H1 (cell line): ENCODE data around the gene SLC8B1. TPM values are rescaled to one million over a fixed set of nuclear protein-coding genes. Genes with fewer than 3 reads are reported as not detected.

Experiments
- CTCF ChIA-PET: fragments of 300-600 bp; sonication (Branson Sonifier 250); formaldehyde crosslinking; loops from one replicate; lab custom pipeline; 2021; ENCODE audit not compliant: partially characterized antibody; lab: Charles Lee
- POLR2A ChIA-PET: fragments of 300-600 bp; sonication (Branson Sonifier 250); formaldehyde crosslinking; loops from one replicate; lab custom pipeline; 2021; ENCODE audit warnings: inconsistent platforms; ENCODE audit not compliant: partially characterized antibody; lab: Charles Lee
- DNase-seq, 2 experiments: peaks; one replicate each; pipeline versions ENCODE4 v3.0.0 to v3.0.0-alpha.2; 2010 to 2022; ENCODE audit warnings: low spot score in 2 of 2, low read depth in 1 of 2, mixed read lengths in 1 of 2
- FAIRE-seq: peaks from 2 replicates; lab custom pipeline; 2011; peaks lifted over from hg19 to GRCh38; lab: Jason Lieb, UNC
- H2AFZ ChIP-seq: 2 replicates; pipeline ENCODE4 v1.8.1; 2012; ENCODE audit warnings: low read length, inconsistent platforms
- H2AK5ac ChIP-seq: 2 replicates; pipeline ENCODE4 v1.6.1; 2013; ENCODE audit warnings: low read depth, low read length
- H2BK120ac ChIP-seq: replicated peaks from 2 replicates; pipeline ENCODE3; 2013; ENCODE audit warnings: low read depth, low read length, inconsistent platforms
- H2BK12ac ChIP-seq: 2 replicates; pipeline ENCODE4 v1.6.1; 2013; ENCODE audit warnings: low read depth, low read length
- H2BK15ac ChIP-seq: 2 replicates; pipeline ENCODE4 v1.6.1; 2013; ENCODE audit warnings: low read length
- H2BK20ac ChIP-seq: 2 replicates; pipeline ENCODE4 v1.6.1; 2013; ENCODE audit warnings: low read length
- H2BK5ac ChIP-seq: 2 replicates; pipeline ENCODE4 v1.6.1; 2013; ENCODE audit warnings: low read depth, low read length
- H3K14ac ChIP-seq: 2 replicates; pipeline ENCODE4 v1.6.1; 2013; ENCODE audit warnings: inconsistent platforms; ENCODE audit not compliant: insufficient read length
- H3K18ac ChIP-seq: 2 replicates; pipeline ENCODE4 v1.6.1; 2013; ENCODE audit warnings: low read length; ENCODE audit errors: extremely low read depth
- H3K23ac ChIP-seq: 2 replicates; pipeline ENCODE4 v1.6.1; 2013; ENCODE audit warnings: inconsistent platforms; ENCODE audit not compliant: insufficient read length
- H3K23me2 ChIP-seq: 2 replicates; pipeline ENCODE4 v1.6.1; 2013; ENCODE audit warnings: low read depth, low read length
- H3K27ac ChIP-seq: 2 replicates; pipeline ENCODE4 v1.6.1; 2011; ENCODE audit warnings: low read depth, low read length, inconsistent platforms
- H3K27me3 ChIP-seq, 4 experiments: replicated peaks in 1 of 4; 1 replicate in 1 of 4; 2 replicates in 3 of 4; pipeline versions ENCODE4 v1.6.1 to v1.8.1; 2011 to 2013; ENCODE audit warnings: low read length in 3 of 4, mild to moderate bottlenecking in 3 of 4, inconsistent platforms in 2 of 4, mixed read lengths in 2 of 4, moderate library complexity in 1 of 4; ENCODE audit not compliant: control insufficient read depth in 3 of 4, insufficient read depth in 3 of 4; ENCODE audit errors: extremely low read depth in 1 of 4
- H3K36me3 ChIP-seq, 4 experiments: 2 replicates each; pipeline versions ENCODE4 v1.6.1 to v1.8.1; 2011 to 2013; ENCODE audit warnings: mild to moderate bottlenecking in 4 of 4, low read length in 3 of 4, moderate library complexity in 2 of 4, control low read depth in 1 of 4, inconsistent platforms in 1 of 4; ENCODE audit not compliant: insufficient read depth in 4 of 4, control insufficient read depth in 2 of 4
- H3K4ac ChIP-seq: replicated peaks from 2 replicates; pipeline ENCODE3; 2013; ENCODE audit warnings: low read length, low read depth, mixed read lengths, inconsistent platforms; ENCODE audit not compliant: insufficient read length
- H3K4me1 ChIP-seq, 4 experiments: replicated peaks in 1 of 4; 1 replicate in 1 of 4; 2 replicates in 3 of 4; pipeline versions ENCODE4 v1.6.1 to v1.8.1; 2011 to 2013; ENCODE audit warnings: low read length in 3 of 4, inconsistent platforms in 2 of 4, mixed read lengths in 1 of 4; ENCODE audit not compliant: insufficient read depth in 4 of 4, control insufficient read depth in 3 of 4
- H3K4me2 ChIP-seq, 2 experiments: 2 replicates each; pipeline versions ENCODE4 v1.6.1 to v1.8.1; 2011 to 2013; ENCODE audit warnings: low read depth in 2 of 2, low read length in 2 of 2, control low read depth in 1 of 2, inconsistent platforms in 1 of 2, mild to moderate bottlenecking in 1 of 2; ENCODE audit not compliant: insufficient read depth in 1 of 2
- H3K4me3 ChIP-seq, 4 experiments: fragments of 200-600, 300-600 bp in 1 of 4; sonication (generic), shearing (Covaris generic), sonication (Bioruptor Twin) in 1 of 4; 2 replicates each; pipeline versions ENCODE4 v1.5.1 to v1.8.1; 2011 to 2016; ENCODE audit warnings: low read length in 4 of 4, low read depth in 3 of 4, control low read depth in 2 of 4, inconsistent platforms in 2 of 4, mild to moderate bottlenecking in 2 of 4, mixed read lengths in 1 of 4, moderate library complexity in 1 of 4; ENCODE audit not compliant: insufficient read depth in 2 of 4; ENCODE audit errors: extremely low read depth in 1 of 4
- H3K56ac ChIP-seq: replicated peaks from 2 replicates; pipeline ENCODE3; 2013; ENCODE audit warnings: low read depth, mild to moderate bottlenecking, mixed read lengths, low read length, inconsistent platforms; ENCODE audit not compliant: insufficient read length
- H3K79me1 ChIP-seq: 2 replicates; pipeline ENCODE4 v1.6.1; 2013; ENCODE audit warnings: low read depth, low read length, control low read depth
- H3K79me2 ChIP-seq, 2 experiments: 2 replicates each; pipeline versions ENCODE4 v1.6.1 to v1.8.1; 2012 to 2013; ENCODE audit warnings: low read length in 2 of 2, mild to moderate bottlenecking in 2 of 2, inconsistent platforms in 1 of 2; ENCODE audit not compliant: insufficient read depth in 2 of 2, control insufficient read depth in 1 of 2
- H3K9ac ChIP-seq, 4 experiments: replicated peaks in 1 of 4; 1 replicate in 1 of 4; 2 replicates in 3 of 4; pipeline versions ENCODE4 v1.6.1 to v1.8.1; 2011 to 2013; ENCODE audit warnings: low read depth in 3 of 4, low read length in 3 of 4, control low read depth in 2 of 4, mild to moderate bottlenecking in 2 of 4, moderate library complexity in 2 of 4, inconsistent platforms in 1 of 4; ENCODE audit errors: extremely low read depth in 1 of 4
- H3K9me3 ChIP-seq, 2 experiments: 2 replicates each; pipeline versions ENCODE4 v1.6.1 to v1.8.1; 2012 to 2013; ENCODE audit warnings: mild to moderate bottlenecking in 2 of 2, moderate library complexity in 2 of 2, control low read depth in 1 of 2, inconsistent platforms in 1 of 2, low read depth in 1 of 2, low read length in 1 of 2, mixed read lengths in 1 of 2; ENCODE audit not compliant: insufficient read depth in 2 of 2
- H4K20me1 ChIP-seq, 2 experiments: replicated peaks in 1 of 2; 2 replicates each; pipeline versions ENCODE3 to v1.8.1; 2011 to 2013; ENCODE audit warnings: inconsistent platforms in 2 of 2, low read length in 2 of 2, mild to moderate bottlenecking in 1 of 2; ENCODE audit not compliant: insufficient read depth in 2 of 2, control insufficient read depth in 1 of 2
- H4K5ac ChIP-seq: 2 replicates; pipeline ENCODE4 v1.6.1; 2013; ENCODE audit warnings: low read length, low read depth, mixed read lengths, inconsistent platforms; ENCODE audit not compliant: insufficient read length
- H4K8ac ChIP-seq: 2 replicates; pipeline ENCODE4 v1.8.0; 2013; ENCODE audit warnings: mild to moderate bottlenecking, moderate library complexity, low read length, inconsistent platforms; ENCODE audit not compliant: insufficient read depth; ENCODE audit errors: extremely low read depth
- H4K91ac ChIP-seq: replicated peaks from 2 replicates; pipeline ENCODE3; 2013; ENCODE audit warnings: low read length, mixed read lengths, inconsistent platforms; ENCODE audit not compliant: insufficient read length
- HDAC2 ChIP-seq, 2 experiments: fragments of 300-600 bp in 1 of 2; sonication (generic) in 1 of 2; IDR thresholded peaks; 2 replicates each; pipeline ENCODE4 v1.6.1; 2011 to 2012; ENCODE audit warnings: low read depth in 2 of 2, low read length in 2 of 2, mild to moderate bottlenecking in 2 of 2, moderate library complexity in 2 of 2, borderline replicate concordance in 1 of 2, inconsistent platforms in 1 of 2
- KDM4A ChIP-seq: IDR thresholded peaks from one replicate; pipeline ENCODE4 v1.7.1; 2012; ENCODE audit warnings: low read depth, mild to moderate bottlenecking, moderate library complexity, low read length, inconsistent platforms; ENCODE audit not compliant: severe bottlenecking
- NRF1 ChIP-seq: IDR thresholded peaks from 2 replicates; pipeline ENCODE4 v1.6.1; 2011; ENCODE audit warnings: mild to moderate bottlenecking, low read depth, low read length, improper control_type of control experiment
- SP2 ChIP-seq: IDR thresholded peaks from 2 replicates; pipeline ENCODE4 v1.6.1; 2012; ENCODE audit warnings: mild to moderate bottlenecking, low read length, inconsistent platforms
- SP4 ChIP-seq: IDR thresholded peaks from 2 replicates; pipeline ENCODE4 v1.6.1; 2012; ENCODE audit warnings: low read length, inconsistent platforms
- TEAD4 ChIP-seq: IDR thresholded peaks from 2 replicates; pipeline ENCODE4 v1.6.1; 2012; ENCODE audit warnings: low read depth, low read length, inconsistent platforms, mixed read lengths
- WGBS, 2 experiments: shearing (Covaris generic) in 1 of 2; methylation state at CpG; one replicate each; pipeline versions ENCODE4 v1.1.6 to v1.1.7; 2013 to 2015; ENCODE audit warnings: low lambda C conversion rate in 2 of 2, mixed read lengths in 2 of 2, inconsistent platforms in 1 of 2, low coverage in 1 of 2, missing lambda C conversion rate in 1 of 2; ENCODE audit not compliant: insufficient replicate concordance in 2 of 2, insufficient coverage in 1 of 2, insufficient read length in 1 of 2; ENCODE audit errors: extremely low coverage in 1 of 2, missing lambda C conversion rate in 1 of 2; 5-methylcytosine and 5-hydroxymethylcytosine counted together
- polyA plus RNA-seq, 7 experiments: library from polyadenylated mRNA; depleted of rRNA in 3 of 7; stranded (reverse) in 5 of 7; unstranded in 2 of 7; fragments of >200 nt in 5 of 7; fragments of 200-250 nt in 2 of 7; gene quantifications; 1 replicate in 5 of 7; 2 replicates in 1 of 7; 4 replicates in 1 of 7; pipeline versions ENCODE4 v1.2.1 to v1.2.3, GENCODE V29; 2011 to 2013; ENCODE audit warnings: missing spikeins in 2 of 7, mixed read lengths in 2 of 7
- total RNA-seq: library from RNA; stranded (reverse); fragmentation: NEBNext Ultra II Directional; extraction: Animal tissue kit (Norgen Biotek cat#: 25700); gene quantifications from 2 replicates; pipeline ENCODE4 v1.2.1, GENCODE V29; 2021
- TF ChIP-seq, protein P1 (sequence below): IDR thresholded peaks from 2 replicates; pipeline ENCODE4 v1.6.1; 2012; ENCODE audit warnings: low read length, inconsistent platforms
- TF ChIP-seq, protein P2 (sequence below), 3 experiments: IDR thresholded peaks; 1 replicate in 2 of 3; 2 replicates in 1 of 3; pipeline versions ENCODE4 v1.5.1 to v1.6.1; 2011; ENCODE audit warnings: low read length in 3 of 3, mild to moderate bottlenecking in 3 of 3, inconsistent platforms in 2 of 3, low read depth in 1 of 3, moderate library complexity in 1 of 3; ENCODE audit not compliant: insufficient read depth in 1 of 3; ENCODE audit errors: control extremely low read depth in 1 of 3

SLC8B1 gene
- total and polyA plus RNA-seq, 2 of the 8 experiments (the other 6 are each of a cell fraction or from before 2014, with no cell fraction given): 11.2 to 19.1 TPM

DNA sequence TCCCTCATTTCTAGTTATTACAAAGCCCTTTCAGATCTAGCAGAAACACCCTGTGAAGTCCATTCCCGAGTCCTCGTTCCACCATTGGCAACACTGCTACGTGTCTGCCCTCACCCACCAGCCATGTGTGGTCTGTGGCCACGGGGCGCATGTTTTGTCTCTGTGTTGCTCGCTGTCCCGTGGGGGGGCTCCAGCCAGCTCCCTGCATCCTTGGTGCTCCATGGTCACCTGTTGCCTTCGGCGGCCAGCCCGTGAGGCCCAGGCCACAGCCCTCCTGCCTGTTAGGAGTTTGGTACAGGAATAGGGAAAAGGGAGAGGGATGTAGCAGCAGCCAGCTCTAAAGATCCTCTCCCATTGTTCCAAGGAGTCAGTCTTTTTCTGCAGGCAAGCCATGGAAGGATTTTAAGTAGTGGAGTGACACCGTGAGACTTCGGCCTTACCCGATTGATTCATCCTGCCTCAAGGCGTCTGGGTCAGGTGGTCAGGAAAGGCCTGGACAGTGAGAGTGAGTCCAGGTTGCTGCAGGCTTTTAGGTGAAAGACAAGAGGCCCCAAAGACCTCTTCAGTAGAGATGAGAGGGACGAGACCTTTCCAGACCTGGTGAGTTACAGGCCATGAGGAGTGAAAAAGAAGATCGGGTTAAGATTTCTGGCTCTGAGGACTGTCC lies 83.4 kb downstream of the SLC8B1 start:
- no peak overlapping the region for H2BK120ac ChIP-seq
- 90% methylated on average over 16 of the region's 16 CpGs; no CpG with 5 or more reads in 1 of the 2 experiments for WGBS, 2 experiments
- no peak overlapping the region for H4K91ac ChIP-seq
- H4K8ac ChIP-seq: no peak overlapping the region
- no peak overlapping the region for H3K4ac ChIP-seq
- no peaks in the 10 kb centered on the region for H3K27me3 ChIP-seq
- POLR2A ChIA-PET: interaction anchor here (1.4 kb wide), 3 partner anchors 12 to 30 kb away, joined by 3 to 4 read pairs (median 3); partner anchors contain the start of gene TPCN1
- no peaks in the 10 kb centered on the region for H4K20me1 ChIP-seq
- no peak overlapping the region for H3K27ac ChIP-seq
- no peaks in the 10 kb centered on the region for H3K79me2 ChIP-seq
- no peak overlapping the region for H2BK12ac ChIP-seq
- H2BK20ac ChIP-seq: no peak overlapping the region
- H3K23ac ChIP-seq: no peak overlapping the region
- no peak overlapping the region for H3K56ac ChIP-seq
- 0 out of 2 replicates have a peak overlapping the region, but pooled peaks have one; percentile 20 for H2BK15ac ChIP-seq
- H3K36me3 ChIP-seq: no peaks in the 10 kb centered on the region
- no peak overlapping the region for H2BK5ac ChIP-seq
- H2AFZ ChIP-seq: no peak overlapping the region
- FAIRE-seq: no peak
- no peak overlapping the region for H3K14ac ChIP-seq
- CTCF ChIA-PET: interaction anchor here (1.3 kb wide), 1 partner anchor 77 kb away, joined by 3 read pairs; no protein-coding TSS in a partner anchor
- no peaks in the 10 kb centered on the region for H3K9me3 ChIP-seq
- H3K18ac ChIP-seq: no peak overlapping the region
- no peak overlapping the region for H3K9ac ChIP-seq
- H2AK5ac ChIP-seq: no peak overlapping the region
- no peaks in the 10 kb centered on the region for H3K23me2 ChIP-seq
- H3K4me2 ChIP-seq: no peak overlapping the region
- no peaks in the 10 kb centered on the region for H3K79me1 ChIP-seq
- H4K5ac ChIP-seq: no peak overlapping the region
- DNase-seq: no peak
- no peak overlapping the region for H3K4me3 ChIP-seq
- H3K4me1 ChIP-seq: peaks cover 5 to 15% (median 8%) of the 10 kb centered on the region in 4 experiments
- no peak for TF ChIP-seq SP2
- no peak for TF ChIP-seq TEAD4
- TF ChIP-seq, protein P1, sequence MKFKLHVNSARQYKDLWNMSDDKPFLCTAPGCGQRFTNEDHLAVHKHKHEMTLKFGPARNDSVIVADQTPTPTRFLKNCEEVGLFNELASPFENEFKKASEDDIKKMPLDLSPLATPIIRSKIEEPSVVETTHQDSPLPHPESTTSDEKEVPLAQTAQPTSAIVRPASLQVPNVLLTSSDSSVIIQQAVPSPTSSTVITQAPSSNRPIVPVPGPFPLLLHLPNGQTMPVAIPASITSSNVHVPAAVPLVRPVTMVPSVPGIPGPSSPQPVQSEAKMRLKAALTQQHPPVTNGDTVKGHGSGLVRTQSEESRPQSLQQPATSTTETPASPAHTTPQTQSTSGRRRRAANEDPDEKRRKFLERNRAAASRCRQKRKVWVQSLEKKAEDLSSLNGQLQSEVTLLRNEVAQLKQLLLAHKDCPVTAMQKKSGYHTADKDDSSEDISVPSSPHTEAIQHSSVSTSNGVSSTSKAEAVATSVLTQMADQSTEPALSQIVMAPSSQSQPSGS: no peak
- no peak for TF ChIP-seq KDM4A
- TF ChIP-seq, protein P2, sequence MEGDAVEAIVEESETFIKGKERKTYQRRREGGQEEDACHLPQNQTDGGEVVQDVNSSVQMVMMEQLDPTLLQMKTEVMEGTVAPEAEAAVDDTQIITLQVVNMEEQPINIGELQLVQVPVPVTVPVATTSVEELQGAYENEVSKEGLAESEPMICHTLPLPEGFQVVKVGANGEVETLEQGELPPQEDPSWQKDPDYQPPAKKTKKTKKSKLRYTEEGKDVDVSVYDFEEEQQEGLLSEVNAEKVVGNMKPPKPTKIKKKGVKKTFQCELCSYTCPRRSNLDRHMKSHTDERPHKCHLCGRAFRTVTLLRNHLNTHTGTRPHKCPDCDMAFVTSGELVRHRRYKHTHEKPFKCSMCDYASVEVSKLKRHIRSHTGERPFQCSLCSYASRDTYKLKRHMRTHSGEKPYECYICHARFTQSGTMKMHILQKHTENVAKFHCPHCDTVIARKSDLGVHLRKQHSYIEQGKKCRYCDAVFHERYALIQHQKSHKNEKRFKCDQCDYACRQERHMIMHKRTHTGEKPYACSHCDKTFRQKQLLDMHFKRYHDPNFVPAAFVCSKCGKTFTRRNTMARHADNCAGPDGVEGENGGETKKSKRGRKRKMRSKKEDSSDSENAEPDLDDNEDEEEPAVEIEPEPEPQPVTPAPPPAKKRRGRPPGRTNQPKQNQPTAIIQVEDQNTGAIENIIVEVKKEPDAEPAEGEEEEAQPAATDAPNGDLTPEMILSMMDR (IDR thresholded peaks at IDR 0.05; ENCODE audit: control extremely low read depth in 1 of 3, insufficient read depth in 1 of 3, low read depth in 1 of 3, low read length in 3 of 3): no peak
- no peak for TF ChIP-seq HDAC2 (IDR thresholded peaks at IDR 0.05; ENCODE audit: borderline replicate concordance in 1 of 2, low read depth in 2 of 2, low read length in 2 of 2)
- no peak for TF ChIP-seq NRF1
- TF ChIP-seq SP4: no peak
